ENCODE measurements around the gene GAB4.

- TF ChIP-seq REST (IDR thresholded peaks at IDR 0.05) (no peak), EP300 (IDR thresholded peaks at IDR 0.05) (no peak), POLR2AphosphoS2 (conservative IDR thresholded peaks at IDR 0.05; ENCODE audit: low read length) (no peak), RCOR1 (IDR thresholded peaks at IDR 0.05; ENCODE audit: low read depth, low read length) (no peak), CTCF (IDR thresholded peaks at IDR 0.05) (no peak), POLR2A (IDR thresholded peaks at IDR 0.05; ENCODE audit: low read length) (no peak), NFE2L2 (conservative IDR thresholded peaks at IDR 0.05; ENCODE audit: low read length) (no peak)
Observed at GRCh38 chr22:17043521-17043920, 35.5 kb upstream of the GAB4 start.

Measured in A549 (cell line).